Dermis blood vessel endothelial cell (primary cell): ENCODE measurements around the gene BARHL2. TPM values are rescaled to one million over a fixed set of nuclear protein-coding genes. Genes with fewer than 3 reads are reported as not detected.

ENCODE experiments used
- DNase-seq: peaks from one replicate; pipeline ENCODE4 v3.0.0; 2010
- total RNA-seq: library from RNA; depleted of rRNA; stranded (reverse); fragments of >200 nt; gene quantifications from 2 replicates; pipeline ENCODE4 v1.2.3, GENCODE V29; 2014

BARHL2 gene
- total RNA-seq, 1 donor from 2014 or later = not detected

DNA sequence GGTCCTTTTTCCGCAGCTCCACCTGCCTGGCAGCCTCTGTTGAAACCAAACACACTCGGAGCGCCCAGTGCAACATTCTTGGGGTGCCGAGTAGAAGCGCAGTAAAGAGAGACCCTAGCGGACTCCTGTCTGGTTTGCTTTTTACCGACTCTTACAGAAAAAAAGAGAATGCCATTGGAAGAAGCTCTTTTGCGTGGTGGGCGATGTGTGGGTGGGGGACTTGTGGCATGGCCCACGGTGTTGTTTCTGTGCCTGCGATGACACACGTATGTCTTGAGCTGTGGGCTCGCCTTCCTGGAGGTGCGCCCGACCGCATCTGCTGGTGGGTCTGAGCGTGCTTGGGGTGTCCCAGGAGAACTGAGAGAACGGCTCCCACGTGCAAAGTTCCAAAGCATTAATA is 7.3 kb upstream of the BARHL2 start:
- DNase-seq = no peak

DNA sequence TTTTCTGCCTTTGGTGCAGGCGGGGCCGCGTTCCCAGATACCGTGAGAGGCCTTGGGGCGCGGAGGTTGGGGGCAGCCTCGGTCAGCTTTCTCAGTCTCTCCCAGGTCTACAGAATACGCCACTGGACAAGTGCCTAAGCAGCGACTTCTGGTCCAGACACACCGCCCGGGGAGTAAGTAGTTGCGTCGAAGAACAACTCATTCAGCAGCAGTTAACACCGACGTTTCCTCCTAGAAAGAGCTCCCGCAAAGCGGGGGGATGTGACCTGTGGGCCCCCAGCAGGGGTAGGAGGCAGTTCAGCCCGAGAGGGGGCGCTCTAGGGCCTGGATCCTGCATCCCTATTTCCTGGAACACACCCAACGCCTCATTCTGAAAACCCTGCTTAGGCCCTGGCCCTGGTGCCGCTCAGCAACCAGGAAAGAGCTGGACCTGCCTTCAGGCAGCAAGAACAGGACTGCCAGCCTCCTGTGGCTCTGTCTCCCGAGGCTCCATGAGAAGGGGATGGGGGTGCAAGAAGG is 6.5 kb upstream of the BARHL2 start:
- no peak for DNase-seq

DNA sequence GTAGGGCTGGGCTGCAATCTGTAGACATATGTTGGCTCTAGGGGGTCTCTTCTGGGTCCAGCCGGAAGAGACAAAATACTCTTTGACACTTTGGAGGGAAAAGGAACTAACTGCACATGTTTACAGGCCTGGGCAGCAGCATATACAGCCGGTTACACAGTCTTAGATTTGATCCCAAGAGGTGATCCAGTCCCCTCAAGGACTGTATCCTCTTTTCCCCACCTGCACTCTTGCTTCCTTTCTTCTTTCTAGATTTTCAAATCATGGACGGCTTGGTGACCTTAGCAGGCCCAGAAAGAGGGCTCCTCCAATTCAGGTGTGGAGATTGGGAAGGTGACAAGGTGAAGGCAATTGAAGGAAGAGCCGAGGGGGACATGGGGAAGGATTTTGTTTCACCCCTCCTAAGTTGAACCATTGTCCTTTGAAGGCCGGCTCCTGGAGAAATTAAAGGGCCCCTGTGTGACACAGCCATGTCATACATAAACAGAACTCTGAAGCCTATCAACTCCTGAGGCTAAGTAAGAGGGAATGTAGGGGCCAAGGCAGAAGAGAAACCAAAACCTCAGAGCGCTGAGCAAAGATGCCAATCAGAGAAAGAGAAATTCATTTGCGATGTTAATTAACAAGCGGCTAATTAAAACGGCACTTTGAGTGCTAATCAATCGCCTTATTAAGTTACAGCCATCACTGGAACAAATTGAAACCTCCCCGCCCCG is 5.9 kb upstream of the BARHL2 start:
- no peak for DNase-seq

DNA sequence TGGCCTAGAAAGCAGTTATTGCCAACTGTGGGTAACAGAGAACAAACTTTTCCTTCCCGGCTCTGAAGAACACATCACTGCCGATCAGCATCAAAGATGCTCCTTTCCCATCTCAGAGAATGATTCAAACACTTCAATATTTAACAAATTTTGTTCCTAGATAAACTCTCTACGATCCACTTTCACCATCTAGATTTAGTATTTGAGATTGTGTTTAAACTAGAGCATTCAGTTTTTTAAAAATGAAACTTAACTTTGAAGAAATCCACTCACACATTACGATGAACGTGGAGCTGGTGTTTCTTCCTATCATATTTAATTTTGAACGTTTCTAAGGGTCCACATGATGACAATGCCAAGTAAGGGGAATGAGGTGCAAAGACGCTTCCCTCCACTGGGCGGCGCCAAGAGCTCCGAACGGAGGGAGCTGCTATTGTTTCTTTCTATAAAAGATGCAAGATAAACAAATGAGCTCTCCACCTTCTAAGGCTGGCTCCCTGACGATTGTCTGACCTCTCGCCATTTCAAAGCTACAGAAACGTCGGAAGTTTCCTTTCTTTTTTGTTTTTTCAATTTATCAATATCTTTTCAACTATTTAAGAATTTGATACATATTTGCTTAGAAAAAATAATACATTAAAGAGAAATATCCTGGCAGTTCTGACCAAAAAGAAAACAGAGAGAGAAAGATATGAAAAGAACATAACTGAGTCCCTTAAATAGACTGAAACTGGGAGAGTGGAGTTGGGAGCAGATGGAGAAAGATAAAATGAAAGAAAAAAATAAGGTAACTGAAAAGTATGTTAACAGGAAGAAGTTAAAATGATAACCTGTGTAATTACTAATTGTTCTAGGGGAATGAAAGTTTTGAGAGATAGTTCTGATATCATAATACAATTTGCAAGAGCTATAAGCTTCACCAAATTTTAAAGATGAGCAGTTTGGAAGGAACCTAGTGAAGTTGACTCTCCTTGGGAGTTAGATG is 4.4 kb upstream of the BARHL2 start:
- DNase-seq = peak; percentile 79

DNA sequence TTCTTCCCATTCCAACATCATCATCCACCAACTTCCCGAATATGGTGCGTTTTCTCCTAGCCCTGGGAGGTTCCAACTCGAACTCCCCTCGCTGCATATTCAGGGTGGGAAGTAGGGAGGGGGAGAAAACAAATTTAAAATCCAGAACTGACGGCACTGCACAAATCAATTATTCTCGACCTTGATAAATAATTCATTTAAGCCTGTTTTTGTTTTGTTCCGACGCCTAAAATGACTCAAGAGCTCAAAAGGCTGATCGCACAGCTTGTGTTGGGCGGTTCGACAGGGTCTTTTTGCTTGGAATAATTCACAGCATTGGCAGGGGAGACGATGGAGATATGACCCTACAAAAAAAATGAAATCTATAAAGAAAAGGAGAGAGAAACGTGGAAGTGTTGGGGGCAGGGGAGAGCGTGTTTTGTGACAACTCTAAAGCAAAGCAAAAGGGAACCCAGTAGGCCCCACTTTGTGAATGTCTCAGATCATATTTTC is 3.1 kb upstream of the BARHL2 start:
- no peak for DNase-seq

DNA sequence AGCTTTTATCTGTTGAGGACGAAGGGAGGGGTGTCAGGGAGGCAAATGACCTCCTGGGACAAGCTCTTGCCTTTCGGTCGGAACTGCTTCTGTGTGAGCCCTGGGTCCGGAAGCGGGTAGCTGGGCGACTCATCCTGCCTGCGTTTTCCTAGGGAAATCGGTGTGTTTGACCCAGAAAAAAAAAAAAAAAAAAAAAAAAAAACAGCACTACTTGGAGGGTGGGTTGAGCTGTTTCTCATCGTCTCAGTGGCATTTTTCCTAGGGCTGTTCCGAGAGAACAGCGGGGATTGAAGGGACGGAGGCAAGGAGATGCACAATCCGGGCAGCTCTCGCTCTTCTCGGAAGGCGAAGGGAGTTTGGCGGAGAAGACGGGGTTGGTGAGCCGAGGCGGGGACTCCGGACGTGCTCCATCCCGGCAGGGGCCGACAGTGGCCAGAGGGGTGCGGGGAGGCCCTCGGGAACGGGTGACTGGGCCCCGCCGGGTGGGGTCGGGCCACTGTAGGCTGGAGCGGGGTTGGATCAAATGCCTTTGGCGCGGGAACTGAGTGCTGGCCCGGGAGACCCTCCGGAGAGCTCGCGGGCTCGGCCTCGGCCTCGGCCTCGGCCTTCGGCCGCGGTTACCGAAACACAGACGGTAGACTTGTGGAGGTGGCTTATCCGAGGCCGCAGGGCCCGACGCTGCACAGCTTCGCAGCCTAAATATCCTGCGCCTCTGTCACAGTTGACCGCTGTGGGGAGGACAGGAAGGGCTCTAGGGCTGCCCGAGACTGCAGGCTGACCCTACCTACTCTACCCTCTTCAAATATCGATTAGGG is 2.4 kb upstream of the BARHL2 start:
- no peak for DNase-seq

DNA sequence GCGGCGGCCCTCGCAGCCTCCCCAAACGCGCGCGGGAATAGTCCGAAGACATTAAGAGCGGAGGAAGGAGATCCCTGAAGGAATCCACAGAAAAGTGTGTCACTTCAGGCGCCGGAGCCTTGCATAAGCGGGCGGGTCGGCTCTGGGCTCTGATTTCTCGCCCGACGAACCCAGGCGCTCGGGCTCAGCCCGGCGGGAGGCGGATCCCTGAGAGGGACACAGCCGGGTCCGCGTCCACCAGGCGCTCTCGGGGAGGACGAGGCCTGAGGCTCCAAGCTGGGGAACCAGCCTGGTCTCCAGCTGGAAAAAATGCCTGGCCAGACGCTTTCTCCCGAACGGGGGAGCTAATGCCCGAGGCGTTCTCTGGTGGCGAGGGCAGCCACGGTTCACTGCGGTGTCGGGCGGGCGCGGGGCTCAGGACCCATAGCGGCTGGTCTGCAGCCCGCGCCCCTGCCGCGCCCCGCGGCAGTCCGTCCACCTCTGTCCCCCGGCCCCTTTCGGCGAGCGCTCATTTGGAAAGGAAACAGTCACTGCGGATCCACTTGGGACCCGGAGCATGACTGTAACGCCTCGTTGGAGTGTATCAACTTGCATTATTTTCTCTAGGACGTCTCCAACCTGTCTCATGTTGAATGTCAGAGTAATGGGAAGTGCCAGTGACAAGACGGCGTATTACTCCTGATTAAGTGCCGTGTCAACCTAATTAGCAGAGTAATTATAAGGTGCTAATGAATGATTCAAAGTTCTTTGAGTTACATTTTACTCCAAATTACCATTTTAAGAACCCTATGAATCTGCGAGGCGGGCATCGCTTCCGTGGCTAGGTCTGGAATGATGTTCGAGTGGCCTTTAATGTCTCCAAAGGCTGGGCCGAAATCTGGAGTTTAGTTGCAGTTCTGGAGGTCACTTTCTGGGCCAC is 1.6 kb upstream of the BARHL2 start:
- peak; percentile 32 for DNase-seq

DNA sequence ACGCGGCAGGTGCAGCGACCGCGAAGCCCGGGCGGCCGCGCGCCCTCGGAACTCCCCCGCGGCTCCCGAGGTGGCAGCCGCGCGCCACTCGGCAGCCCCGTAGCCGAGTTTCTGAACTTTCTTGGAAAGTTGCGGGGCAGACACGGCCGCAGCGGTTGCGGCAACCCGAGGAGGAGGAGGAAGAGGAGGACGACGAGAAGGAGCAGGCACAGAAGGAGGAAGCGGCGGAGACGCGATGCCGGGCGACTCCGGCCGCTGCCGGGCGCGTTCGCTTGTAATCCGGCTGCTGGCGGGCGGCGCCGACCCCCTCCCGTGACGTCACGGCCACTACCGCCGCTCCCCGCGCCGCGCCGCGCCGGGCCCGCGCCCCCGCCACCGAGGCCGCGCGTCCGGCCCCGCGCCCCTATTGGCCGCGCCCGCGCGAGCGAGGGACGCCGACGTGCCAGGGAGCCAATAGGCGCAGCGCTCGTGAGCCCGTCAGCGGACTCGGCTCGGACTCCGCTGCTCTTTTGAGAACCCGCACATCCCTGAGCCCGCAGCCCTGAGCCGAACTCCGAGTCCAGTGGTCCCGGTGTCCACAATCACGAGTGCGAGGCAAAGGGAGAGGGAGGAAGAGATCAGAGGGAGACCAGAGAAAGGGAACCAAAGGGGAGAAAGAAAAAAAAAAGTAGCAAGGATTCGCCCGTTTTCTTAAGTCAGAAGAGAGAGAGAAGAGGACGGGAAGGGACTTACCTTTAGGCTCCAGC is 736 bp upstream of the BARHL2 start:
- peak; percentile 62 for DNase-seq

DNA sequence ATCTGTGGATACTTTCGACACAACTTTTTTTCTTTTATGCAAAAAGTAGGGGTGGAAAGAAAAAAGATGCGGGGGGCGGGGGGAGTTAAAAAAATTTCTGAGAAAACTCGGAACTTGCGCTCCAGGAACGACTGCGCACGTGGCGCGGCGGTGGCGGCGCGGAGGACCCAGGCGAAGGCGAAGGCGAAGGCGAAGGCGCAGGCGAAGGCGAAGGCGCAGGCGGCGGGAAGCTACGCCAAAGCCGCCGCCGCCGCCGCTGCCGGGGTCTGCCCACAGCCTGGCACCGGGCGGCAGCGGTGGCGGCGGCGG is 208 bp upstream of the BARHL2 start:
- no peak for DNase-seq

DNA sequence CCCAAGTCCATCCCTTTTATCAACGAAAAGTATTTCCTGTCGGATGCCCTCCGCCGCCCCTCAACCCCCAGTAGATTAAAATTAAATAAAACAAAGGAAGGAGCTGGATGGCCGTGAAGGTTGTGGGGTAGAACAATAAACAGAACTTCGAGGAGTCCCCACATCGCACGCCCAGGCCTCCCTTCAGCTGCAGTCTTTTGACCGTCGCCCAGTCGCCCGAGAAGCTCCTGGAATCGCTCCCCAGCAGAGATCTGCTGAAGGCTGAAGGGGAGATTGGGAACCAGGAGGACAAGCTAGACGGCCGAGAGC is 905 bp downstream of the BARHL2 start:
- no peak for DNase-seq

DNA sequence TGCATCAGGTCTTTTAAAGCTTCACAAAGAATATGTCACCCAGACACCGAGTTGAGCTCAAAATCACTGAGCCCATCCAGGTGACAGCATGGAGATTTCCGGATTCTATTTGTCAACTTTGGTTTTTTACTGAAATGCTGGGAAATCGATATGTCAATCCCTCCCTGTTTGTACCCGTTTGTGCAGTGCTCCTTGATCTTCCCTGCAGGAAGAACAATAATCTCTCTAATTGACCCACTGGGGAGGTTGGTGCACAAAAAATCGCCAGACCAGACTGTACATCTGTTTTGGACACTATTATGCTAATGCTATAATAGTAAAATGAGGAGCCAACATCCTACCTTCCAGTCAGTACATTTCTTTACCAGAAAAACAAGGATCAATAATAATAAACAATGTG is 1.8 kb downstream of the BARHL2 start:
- no peak for DNase-seq

DNA sequence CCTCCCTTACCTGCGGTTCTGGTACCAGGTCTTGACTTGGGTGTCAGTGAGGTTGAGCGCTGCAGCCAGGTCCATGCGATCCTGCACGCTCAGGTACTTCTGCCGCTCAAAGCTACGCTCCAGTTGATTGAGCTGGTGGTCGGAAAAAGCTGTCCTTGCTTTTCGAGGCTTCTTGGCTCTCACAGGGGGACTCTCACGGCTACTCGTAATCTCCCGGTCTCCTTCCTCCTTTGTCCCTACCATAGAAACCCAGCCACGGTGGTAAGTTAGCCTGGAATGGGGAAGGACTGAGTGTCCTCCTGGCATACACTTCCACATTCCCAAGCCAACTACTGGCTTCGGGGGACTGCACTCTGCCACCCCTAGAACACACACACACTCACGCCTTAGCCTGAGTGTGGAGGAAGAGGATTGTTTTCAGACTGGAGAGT is 2.6 kb downstream of the BARHL2 start:
- DNase-seq = no peak

DNA sequence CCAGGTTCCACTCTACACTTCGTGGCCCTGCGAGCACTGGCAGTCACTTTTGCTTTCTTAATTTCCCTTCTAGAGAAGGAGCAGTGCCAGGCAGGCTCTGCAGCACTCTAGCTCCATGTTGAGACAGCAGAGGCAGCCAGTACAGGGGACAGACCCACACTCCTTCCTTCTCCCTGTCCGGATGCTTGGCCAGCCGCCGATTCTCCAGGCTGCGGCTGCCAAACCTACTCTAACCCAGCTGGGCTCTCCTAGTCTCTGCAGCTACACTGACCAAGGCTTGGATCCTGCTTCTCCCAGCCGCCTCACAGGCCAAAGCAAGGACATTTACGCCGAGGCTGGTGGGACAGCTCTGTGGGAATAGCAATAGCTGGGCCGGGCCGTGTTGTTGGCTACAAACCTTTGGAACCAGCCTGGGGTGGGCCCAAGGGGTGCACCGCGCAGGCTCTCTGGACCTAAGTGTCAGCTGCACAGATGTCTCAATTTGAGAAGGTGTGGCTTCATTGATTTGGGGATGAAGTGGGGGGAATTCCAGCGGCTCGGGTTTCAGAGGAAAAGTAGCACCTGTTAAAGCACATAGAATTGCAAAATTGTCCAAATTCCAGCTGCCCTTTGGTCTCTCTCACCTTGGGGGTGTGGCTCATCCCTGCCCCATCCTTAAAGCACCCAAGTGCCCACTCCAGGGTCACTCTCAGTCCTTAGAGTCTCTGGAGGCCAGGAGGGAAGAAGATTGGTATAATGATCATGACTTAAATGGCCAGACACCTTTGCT is 3.2 kb downstream of the BARHL2 start:
- DNase-seq = no peak

DNA sequence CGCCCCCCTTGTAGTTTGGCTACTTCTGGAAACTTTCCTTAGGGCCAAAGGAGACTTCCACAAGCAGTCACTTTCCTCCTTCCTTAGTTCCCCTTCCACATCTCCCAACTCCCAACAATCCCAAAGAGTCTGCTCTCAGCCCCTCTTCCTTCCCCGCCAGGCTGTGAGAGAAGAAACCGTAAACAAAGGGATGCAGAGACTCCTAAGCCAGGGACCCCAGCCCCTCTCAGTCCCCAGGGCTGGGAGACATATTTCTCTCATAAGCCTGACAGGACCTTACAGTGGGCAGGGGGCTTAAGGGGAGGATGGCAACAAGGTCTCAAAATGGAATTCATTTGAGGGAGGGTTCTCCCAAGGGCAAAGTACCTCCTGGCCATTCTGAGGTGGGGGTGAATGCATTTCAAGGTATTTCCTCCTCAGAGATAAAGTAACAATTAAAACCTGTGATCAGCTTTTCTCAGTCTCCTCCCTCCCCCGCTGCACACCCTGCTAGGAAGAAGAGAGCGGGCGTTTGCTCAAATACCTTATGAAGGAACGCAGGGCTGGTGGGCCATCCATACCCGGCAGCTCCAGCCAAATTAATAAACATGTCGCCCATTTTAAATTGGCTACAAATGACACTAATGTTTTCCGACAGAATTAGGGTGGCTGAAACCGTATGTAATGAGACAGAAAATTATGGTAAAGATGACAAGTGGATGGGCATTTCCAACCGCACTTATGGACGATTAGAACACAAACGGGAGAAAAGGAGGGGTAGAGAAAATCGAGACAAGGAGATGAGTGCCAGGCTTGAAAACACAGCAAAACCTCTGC is 4.0 kb downstream of the BARHL2 start:
- no peak for DNase-seq

DNA sequence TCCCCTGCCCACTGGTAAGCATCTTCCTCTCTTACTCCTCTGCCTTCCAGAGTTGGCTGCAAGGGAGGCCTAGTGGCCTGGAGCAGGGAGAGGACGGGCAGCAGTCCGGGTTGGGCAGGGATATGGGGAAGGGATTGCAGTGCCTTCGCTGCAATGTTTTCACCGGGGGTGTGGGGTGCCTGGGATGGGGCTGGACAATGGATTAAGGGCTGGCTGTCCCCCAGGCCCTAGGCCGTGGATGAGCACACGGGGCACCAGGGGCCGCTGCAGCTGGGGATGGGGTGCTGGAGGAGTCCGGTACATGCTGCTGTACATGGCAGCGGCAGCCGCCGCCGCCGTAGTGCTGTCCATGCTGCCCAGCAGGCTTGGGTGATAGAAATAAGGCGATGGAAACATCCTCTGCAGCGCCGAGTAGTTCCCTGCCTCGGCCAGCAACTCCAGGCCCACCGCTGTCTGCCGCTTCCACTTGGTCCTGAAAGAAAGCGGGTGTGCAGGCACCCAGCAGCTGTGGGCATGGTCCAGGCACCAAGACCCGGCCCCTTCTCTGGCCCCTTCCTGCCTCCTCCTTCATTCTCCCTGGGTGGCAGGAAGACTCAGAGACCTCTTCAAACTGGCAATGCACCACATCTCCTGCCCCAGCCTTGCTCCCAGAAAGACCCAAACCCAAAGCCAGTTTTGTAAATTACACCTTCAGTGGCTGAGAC is 4.8 kb downstream of the BARHL2 start:
- DNase-seq = no peak

DNA sequence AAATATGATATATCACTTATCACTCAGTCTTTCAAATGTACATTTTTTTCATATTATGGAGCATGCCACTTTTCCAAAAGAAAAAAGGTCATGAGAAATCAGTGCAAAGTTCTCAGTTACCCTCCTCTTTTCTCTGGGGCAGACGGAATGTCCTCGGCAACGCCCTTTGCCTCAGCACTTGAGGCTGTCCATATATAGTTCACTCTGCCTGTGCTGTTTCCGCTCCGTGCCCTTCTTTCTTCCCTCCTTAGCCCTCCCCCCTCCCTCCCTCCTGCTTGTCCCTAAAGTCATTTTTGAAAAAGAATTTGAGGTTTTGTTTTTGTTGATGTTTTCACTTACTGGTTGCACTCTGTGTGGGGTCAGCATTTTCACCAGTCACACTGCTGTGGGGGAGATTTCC is 5.4 kb downstream of the BARHL2 start:
- no peak for DNase-seq

DNA sequence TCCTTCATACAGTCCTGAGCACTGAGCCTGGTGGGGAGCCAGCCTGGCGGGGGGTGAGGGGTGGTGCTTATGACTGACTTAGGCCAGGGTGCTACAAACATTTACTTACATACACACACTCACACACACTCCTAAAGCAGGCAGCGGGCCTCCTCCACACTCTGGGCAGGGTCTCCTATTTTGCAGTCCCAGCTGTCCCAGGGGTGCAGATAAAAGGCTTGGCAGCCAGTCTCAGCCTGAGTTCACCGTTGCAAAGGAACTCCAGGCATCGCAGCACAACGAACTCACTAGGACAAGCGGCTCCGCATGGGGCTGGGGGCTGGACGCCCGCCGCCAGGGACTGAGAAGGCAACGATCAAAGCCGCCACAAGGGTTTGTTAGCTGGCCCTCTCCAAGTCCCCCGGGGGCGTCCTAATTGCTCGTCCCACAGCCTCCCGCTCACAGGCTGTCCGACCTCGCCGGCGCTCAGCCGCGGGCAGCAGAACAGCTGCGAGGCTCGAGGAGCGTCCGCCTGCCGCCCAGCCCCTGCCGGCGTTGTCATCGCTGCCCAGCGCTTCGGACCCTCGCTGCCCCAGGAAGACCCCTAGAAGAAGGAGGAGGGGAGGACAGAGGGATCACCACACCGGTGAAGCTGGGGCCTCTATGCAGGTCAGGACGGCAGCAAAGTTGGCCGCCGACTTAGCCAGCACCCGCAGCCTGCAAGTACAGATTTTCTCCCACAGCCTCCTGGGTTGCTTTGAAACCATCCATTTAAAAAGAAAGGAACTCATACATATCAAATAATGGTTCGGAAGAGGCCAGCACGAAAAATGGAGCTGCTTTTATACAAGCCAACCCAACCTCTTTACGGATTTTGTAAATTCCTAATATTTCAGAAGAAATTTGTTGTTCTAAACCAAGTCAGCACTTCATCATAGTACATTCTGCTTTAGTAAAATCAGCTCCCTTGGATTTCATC is 6.2 kb downstream of the BARHL2 start:
- DNase-seq = no peak
